H9 (cell line): ENCODE data around the gene AFG1L. TPM values are rescaled to one million over a fixed set of nuclear protein-coding genes. Genes with fewer than 3 reads are reported as not detected.

Experiments
- DNase-seq: peaks from one replicate; pipeline ENCODE4 v3.0.0-alpha.2; 2017
- H2AFZ ChIP-seq: one replicate; pipeline ENCODE4 v1.6.1; 2013; ENCODE audit warnings: mild to moderate bottlenecking, low read length, control low read depth, moderate library complexity
- H2AK5ac ChIP-seq: 2 replicates; pipeline ENCODE4 v1.6.1; 2013; ENCODE audit warnings: low read length, control low read depth, mixed read lengths; ENCODE audit not compliant: insufficient read length
- H2BK120ac ChIP-seq: one replicate; pipeline ENCODE4 v1.6.1; 2013; ENCODE audit warnings: low read depth, mild to moderate bottlenecking, low read length, control low read depth, inconsistent platforms; ENCODE audit not compliant: poor library complexity, severe bottlenecking
- H2BK12ac ChIP-seq: 2 replicates; pipeline ENCODE4 v1.6.1; 2013; ENCODE audit warnings: low read length, control low read depth, mixed read lengths, low read depth; ENCODE audit not compliant: insufficient read length
- H2BK15ac ChIP-seq: 2 replicates; pipeline ENCODE4 v1.6.1; 2013; ENCODE audit warnings: low read depth, low read length, control low read depth
- H2BK20ac ChIP-seq: one replicate; pipeline ENCODE4 v1.6.1; 2013; ENCODE audit warnings: low read depth, mild to moderate bottlenecking, low read length, control low read depth, inconsistent platforms; ENCODE audit not compliant: poor library complexity, severe bottlenecking
- H2BK5ac ChIP-seq: 2 replicates; pipeline ENCODE4 v1.6.1; 2013; ENCODE audit warnings: low read length, control low read depth, mixed read lengths; ENCODE audit not compliant: insufficient read length
- H3K14ac ChIP-seq: 2 replicates; pipeline ENCODE4 v1.6.1; 2013; ENCODE audit warnings: low read length, control low read depth; ENCODE audit not compliant: insufficient read depth
- H3K18ac ChIP-seq: 2 replicates; pipeline ENCODE4 v1.6.1; 2013; ENCODE audit warnings: low read depth, mild to moderate bottlenecking, mixed read lengths, low read length, control low read depth; ENCODE audit not compliant: insufficient read length
- H3K23ac ChIP-seq: 2 replicates; pipeline ENCODE4 v1.6.1; 2013; ENCODE audit warnings: low read length, control low read depth, mixed read lengths, low read depth; ENCODE audit not compliant: insufficient read length
- H3K23me2 ChIP-seq: 2 replicates; pipeline ENCODE4 v1.6.1; 2013; ENCODE audit warnings: low read depth, mild to moderate bottlenecking, mixed read lengths, low read length, control low read depth; ENCODE audit not compliant: insufficient read length, poor library complexity, severe bottlenecking
- H3K27ac ChIP-seq: 2 replicates; pipeline ENCODE4 v1.5.1; 2013; ENCODE audit warnings: low read length, control low read depth, mixed read lengths, low read depth; ENCODE audit not compliant: insufficient read length
- H3K27me3 ChIP-seq: 2 replicates; pipeline ENCODE4 v1.6.1; 2013; ENCODE audit warnings: low read length, control low read depth, inconsistent platforms; ENCODE audit not compliant: insufficient read depth
- H3K4ac ChIP-seq: 2 replicates; pipeline ENCODE4 v1.6.1; 2013; ENCODE audit warnings: low read depth, mild to moderate bottlenecking, control low read depth, inconsistent platforms, low read length, moderate library complexity
- H3K4me1 ChIP-seq: 2 replicates; pipeline ENCODE4 v1.6.1; 2013; ENCODE audit warnings: low read length, control low read depth, inconsistent platforms; ENCODE audit not compliant: insufficient read depth
- H3K4me2 ChIP-seq: 2 replicates; pipeline ENCODE4 v1.6.1; 2013; ENCODE audit warnings: low read length, control low read depth, mixed read lengths; ENCODE audit not compliant: insufficient read length, insufficient read depth
- H3K56ac ChIP-seq: 2 replicates; pipeline ENCODE4 v1.6.1; 2013; ENCODE audit warnings: low read depth, mild to moderate bottlenecking, mixed read lengths, low read length, control low read depth; ENCODE audit not compliant: insufficient read length
- H3K79me1 ChIP-seq: 2 replicates; pipeline ENCODE4 v1.6.1; 2013; ENCODE audit warnings: low read depth, mild to moderate bottlenecking, moderate library complexity, low read length, control low read depth, inconsistent platforms; ENCODE audit not compliant: insufficient read depth, poor library complexity, severe bottlenecking
- H3K79me2 ChIP-seq: 2 replicates; pipeline ENCODE4 v1.6.1; 2013; ENCODE audit warnings: low read length, control low read depth, inconsistent platforms; ENCODE audit not compliant: insufficient read depth
- H3K9ac ChIP-seq: 2 replicates; pipeline ENCODE4 v1.6.1; 2013; ENCODE audit warnings: low read length, control low read depth, mixed read lengths; ENCODE audit not compliant: insufficient read length; ENCODE audit errors: extremely low read depth
- H3K9me3 ChIP-seq: one replicate; pipeline ENCODE4 v1.6.1; 2013; ENCODE audit warnings: low read depth, low read length, inconsistent platforms; ENCODE audit not compliant: control insufficient read depth
- H3T11ph ChIP-seq: one replicate; pipeline ENCODE4 v1.6.1; 2013; ENCODE audit warnings: mild to moderate bottlenecking, low read length, control low read depth, inconsistent platforms
- H4K20me1 ChIP-seq: one replicate; pipeline ENCODE4 v1.6.1; 2013; ENCODE audit not compliant: control insufficient read depth, insufficient read length, insufficient read depth
- H4K5ac ChIP-seq: 2 replicates; pipeline ENCODE4 v1.6.1; 2013; ENCODE audit warnings: low read depth, mild to moderate bottlenecking, mixed read lengths, low read length, control low read depth; ENCODE audit not compliant: insufficient read length
- H4K8ac ChIP-seq: replicated peaks from 2 replicates; pipeline ENCODE4 v1.6.1; 2013; ENCODE audit warnings: low read length, control low read depth, mixed read lengths, low read depth; ENCODE audit not compliant: insufficient read length
- H4K91ac ChIP-seq: 2 replicates; pipeline ENCODE4 v1.6.1; 2013; ENCODE audit warnings: low read depth, mild to moderate bottlenecking, moderate library complexity, mixed read lengths, low read length, control low read depth; ENCODE audit not compliant: insufficient read length
- H3K27ac Mint-ChIP-seq, 3 experiments: 2 replicates in 2 of 3; 3 replicates in 1 of 3; pipeline ENCODE4 v1.8.0; 2020 to 2021; ENCODE audit warnings: mixed read lengths in 3 of 3, mild to moderate bottlenecking in 1 of 3, moderate library complexity in 1 of 3
- H3K27me3 Mint-ChIP-seq: 2 replicates; pipeline ENCODE4 v1.8.0; 2021; ENCODE audit warnings: low read depth, mild to moderate bottlenecking, moderate library complexity, mixed read lengths
- H3K36me3 Mint-ChIP-seq, 3 experiments: 2 replicates in 2 of 3; 3 replicates in 1 of 3; pipeline ENCODE4 v1.8.0; 2020 to 2021; ENCODE audit warnings: low read depth in 3 of 3, mixed read lengths in 3 of 3; ENCODE audit not compliant: insufficient read depth in 1 of 3
- H3K4me1 Mint-ChIP-seq, 2 experiments: 2 replicates each; pipeline ENCODE4 v1.8.0; 2020; ENCODE audit warnings: mixed read lengths in 2 of 2
- H3K4me3 Mint-ChIP-seq, 2 experiments: 2 replicates in 1 of 2; 3 replicates in 1 of 2; pipeline ENCODE4 v1.8.0; 2020 to 2021; ENCODE audit warnings: mild to moderate bottlenecking in 2 of 2, mixed read lengths in 2 of 2, moderate library complexity in 1 of 2
- H3K9me3 Mint-ChIP-seq, 2 experiments: 2 replicates in 1 of 2; 3 replicates in 1 of 2; pipeline ENCODE4 v1.8.0; 2020; ENCODE audit warnings: mild to moderate bottlenecking in 2 of 2, mixed read lengths in 2 of 2, moderate library complexity in 1 of 2
- CTCF ChIP-seq: fragments of 200-600 bp; sonication (generic); conservative IDR thresholded peaks from 3 replicates; pipeline ENCODE4 v1.8.0; 2021; ENCODE audit warnings: antibody characterized with exemption, mild to moderate bottlenecking
- WGBS: extraction: QIAGEN DNeasy Blood & Tissue Kit; methylation state at CpG from one replicate; pipeline ENCODE4 v1.1.7; 2013; ENCODE audit warnings: missing lambda C conversion rate, low lambda C conversion rate, mixed read lengths; ENCODE audit not compliant: insufficient read length; ENCODE audit errors: extremely low coverage; 5-methylcytosine and 5-hydroxymethylcytosine counted together
- total RNA-seq: library from RNA; stranded (reverse); gene quantifications from 2 replicates; pipeline ENCODE4 v1.2.1, GENCODE V29; 2021

AFG1L gene
- total RNA-seq, 1 experiment from 2014 or later: 4.7 TPM

DNA sequence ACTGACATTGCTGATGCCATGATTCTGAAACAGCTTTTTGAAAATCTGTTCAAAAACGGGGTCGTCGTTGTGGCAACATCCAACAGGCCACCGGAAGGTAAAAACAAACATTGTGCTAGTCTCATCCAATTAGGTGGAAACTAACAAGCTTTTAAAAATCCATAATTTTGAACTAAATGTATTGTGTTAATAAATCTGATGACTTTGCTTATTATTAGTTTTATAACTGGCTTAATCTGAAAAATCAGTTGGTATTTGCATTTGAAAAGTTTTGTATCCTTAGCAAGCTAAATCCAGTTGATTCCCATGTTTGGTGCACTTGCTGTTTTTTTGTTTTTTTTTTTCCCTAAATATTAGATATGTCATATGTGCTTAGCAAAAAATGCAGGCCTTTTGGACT is 71.4 kb downstream of the AFG1L start:
- Mint-ChIP-seq H3K36me3 (no peaks in the 10 kb centered on the region), H3K27me3 (no peaks in the 10 kb centered on the region), H3K4me1 (peaks cover 3% of the 10 kb centered on the region in 2 experiments; a peak in 1 of 4 replicates), H3K9me3 (no peaks in the 10 kb centered on the region), H3K27ac (no peak overlapping the region), H3K4me3 (no peak overlapping the region)
- H3K14ac ChIP-seq: no peak overlapping the region
- H3K79me2 ChIP-seq: no peaks in the 10 kb centered on the region
- H2AK5ac ChIP-seq: no peak overlapping the region
- H2BK5ac ChIP-seq: no peak overlapping the region
- H3K79me1 ChIP-seq: no peaks in the 10 kb centered on the region
- no peak overlapping the region for H4K8ac ChIP-seq
- H3K9ac ChIP-seq: no peak overlapping the region
- no peaks in the 10 kb centered on the region for H4K20me1 ChIP-seq
- no CpG with 5 or more reads among the region's 4 CpGs for WGBS
- no peaks in the 10 kb centered on the region for H3K4me1 ChIP-seq
- no peak overlapping the region for H3T11ph ChIP-seq
- H3K27ac ChIP-seq: no peak overlapping the region
- no peak overlapping the region for H3K18ac ChIP-seq
- no peak overlapping the region for H4K91ac ChIP-seq
- no peak overlapping the region for H3K4me2 ChIP-seq
- H2AFZ ChIP-seq: no peak overlapping the region
- no peak for DNase-seq
- H3K23ac ChIP-seq: no peak overlapping the region
- H3K27me3 ChIP-seq: no peaks in the 10 kb centered on the region
- no peak overlapping the region for H3K4ac ChIP-seq
- no peak for TF ChIP-seq CTCF
- H3K56ac ChIP-seq: no peak overlapping the region
- H2BK20ac ChIP-seq: no peak overlapping the region
- no peak overlapping the region for H2BK120ac ChIP-seq
- H3K23me2 ChIP-seq: no peaks in the 10 kb centered on the region
- H2BK15ac ChIP-seq: no peak overlapping the region
- H3K9me3 ChIP-seq: no peaks in the 10 kb centered on the region
- no peak overlapping the region for H4K5ac ChIP-seq
- no peak overlapping the region for H2BK12ac ChIP-seq
